HCT116 (cell line): ENCODE results near the gene LRRC61.

Source experiments
- CTCF ChIP-seq, 3 experiments: fragments of 200-600 bp in 1 of 3; sonication (generic) in 1 of 3; IDR thresholded peaks in 2 of 3; conservative IDR thresholded peaks in 1 of 3; 2 replicates each; pipeline ENCODE4 v1.5.1; 2012 to 2017; ENCODE audit warnings: low read depth in 2 of 3, low read length in 2 of 3, antibody characterized with exemption in 1 of 3, borderline replicate concordance in 1 of 3, control low read depth in 1 of 3, mild to moderate bottlenecking in 1 of 3, mixed read lengths in 1 of 3, mixed run types in 1 of 3, moderate library complexity in 1 of 3; ENCODE audit not compliant: insufficient read depth in 1 of 3
- ELF1 ChIP-seq: IDR thresholded peaks from 2 replicates; pipeline ENCODE4 v1.6.1; 2012; ENCODE audit warnings: low read depth, borderline replicate concordance
- POLR2A ChIP-seq: IDR thresholded peaks from 2 replicates; pipeline ENCODE4 v1.7.0; 2011; ENCODE audit warnings: borderline replicate concordance; ENCODE audit not compliant: insufficient read depth, insufficient read length; ENCODE audit errors: extremely low read depth
- POLR2AphosphoS5 ChIP-seq: IDR thresholded peaks from 2 replicates; pipeline ENCODE4 v1.6.1; 2011; ENCODE audit warnings: mild to moderate bottlenecking, low read depth, low read length, moderate library complexity
- RAD21 ChIP-seq: IDR thresholded peaks from 2 replicates; pipeline ENCODE4 v1.6.1; 2012; ENCODE audit warnings: low read depth, mild to moderate bottlenecking
- REST ChIP-seq: IDR thresholded peaks from 2 replicates; pipeline ENCODE4 v1.6.1; 2012; ENCODE audit warnings: low read depth
- ZFX ChIP-seq: fragments of 450-650 bp; IDR thresholded peaks from 2 replicates; pipeline ENCODE4 v1.6.1; 2017
- TF ChIP-seq, protein P1 (sequence below): IDR thresholded peaks from 2 replicates; pipeline ENCODE4 v1.6.1; 2012

GRCh38 chr7:150326657-150327268 is 3.6 kb downstream of the LRRC61 start:
- no peak for TF ChIP-seq REST
- TF ChIP-seq, protein P1, sequence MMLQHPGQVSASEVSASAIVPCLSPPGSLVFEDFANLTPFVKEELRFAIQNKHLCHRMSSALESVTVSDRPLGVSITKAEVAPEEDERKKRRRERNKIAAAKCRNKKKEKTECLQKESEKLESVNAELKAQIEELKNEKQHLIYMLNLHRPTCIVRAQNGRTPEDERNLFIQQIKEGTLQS: no peak
- TF ChIP-seq ELF1: no peak
- no peak for TF ChIP-seq POLR2A
- no peak for TF ChIP-seq CTCF (IDR thresholded peaks at IDR 0.05 in 2 of 3, conservative IDR thresholded peaks at IDR 0.05 in 1 of 3; ENCODE audit: borderline replicate concordance in 1 of 3, insufficient read depth in 1 of 3, low read depth in 2 of 3, low read length in 2 of 3)
- no peak for TF ChIP-seq RAD21
- no peak for TF ChIP-seq ZFX
- no peak for TF ChIP-seq POLR2AphosphoS5
